Suprapubic skin (tissue), 3 donors: ENCODE data around the gene ATXN1.

ENCODE experiments used
- POLR2A ChIP-seq, 2 donors: fragments of 450-650 bp; IDR thresholded peaks; one replicate each; pipeline ENCODE4 v1.6.1; 2017; ENCODE audit warnings: antibody characterized with exemption in 2 of 2, mild to moderate bottlenecking in 2 of 2, moderate library complexity in 2 of 2
- TF ChIP-seq, protein P1 (sequence below), 2 donors: fragments of 200-600 bp in 1 of 2; fragments of 450-650 bp in 1 of 2; sonication (generic) in 1 of 2; IDR thresholded peaks; one replicate each; pipeline ENCODE4 v1.5.1; 2016 to 2019; ENCODE audit warnings: antibody characterized with exemption in 2 of 2, mild to moderate bottlenecking in 1 of 2, moderate library complexity in 1 of 2

DNA sequence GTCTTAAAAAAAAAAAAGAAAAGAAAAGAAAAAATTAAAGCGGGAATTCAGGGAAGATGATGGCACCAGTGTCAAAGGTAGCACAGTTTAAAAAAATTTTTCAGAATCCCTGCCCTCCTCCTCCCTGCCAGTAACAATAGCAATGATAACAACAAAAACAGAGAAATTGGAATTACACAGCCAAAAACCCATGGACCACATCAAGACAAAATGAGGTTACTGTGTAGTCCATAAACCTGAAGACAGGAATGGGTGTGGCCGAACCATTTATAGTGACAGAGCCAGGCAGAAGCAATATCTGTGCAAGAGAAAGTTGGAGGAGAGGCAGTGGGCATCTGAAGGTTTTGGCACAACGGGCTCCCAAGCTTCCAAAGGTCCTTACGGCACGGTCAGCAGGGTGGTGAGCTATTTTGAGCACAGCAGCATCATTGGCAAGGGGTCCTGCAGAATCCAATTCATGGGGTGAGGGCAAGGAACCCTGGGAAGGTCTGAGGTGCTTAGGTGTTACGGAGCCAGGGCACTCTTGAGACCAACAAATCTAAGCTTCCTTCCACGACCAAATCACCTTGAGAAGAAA lies 320.5 kb downstream of the ATXN1 start:
- TF ChIP-seq POLR2A (IDR thresholded peaks at IDR 0.05) = no peak
- TF ChIP-seq, protein P1, sequence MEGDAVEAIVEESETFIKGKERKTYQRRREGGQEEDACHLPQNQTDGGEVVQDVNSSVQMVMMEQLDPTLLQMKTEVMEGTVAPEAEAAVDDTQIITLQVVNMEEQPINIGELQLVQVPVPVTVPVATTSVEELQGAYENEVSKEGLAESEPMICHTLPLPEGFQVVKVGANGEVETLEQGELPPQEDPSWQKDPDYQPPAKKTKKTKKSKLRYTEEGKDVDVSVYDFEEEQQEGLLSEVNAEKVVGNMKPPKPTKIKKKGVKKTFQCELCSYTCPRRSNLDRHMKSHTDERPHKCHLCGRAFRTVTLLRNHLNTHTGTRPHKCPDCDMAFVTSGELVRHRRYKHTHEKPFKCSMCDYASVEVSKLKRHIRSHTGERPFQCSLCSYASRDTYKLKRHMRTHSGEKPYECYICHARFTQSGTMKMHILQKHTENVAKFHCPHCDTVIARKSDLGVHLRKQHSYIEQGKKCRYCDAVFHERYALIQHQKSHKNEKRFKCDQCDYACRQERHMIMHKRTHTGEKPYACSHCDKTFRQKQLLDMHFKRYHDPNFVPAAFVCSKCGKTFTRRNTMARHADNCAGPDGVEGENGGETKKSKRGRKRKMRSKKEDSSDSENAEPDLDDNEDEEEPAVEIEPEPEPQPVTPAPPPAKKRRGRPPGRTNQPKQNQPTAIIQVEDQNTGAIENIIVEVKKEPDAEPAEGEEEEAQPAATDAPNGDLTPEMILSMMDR (IDR thresholded peaks at IDR 0.05) = no peak
